NCI-H187 treated with DMSO at 0.1 percent for 48 hours (cell line): ENCODE data around the gene QSOX2.

Experiments used
- DNase-seq: peaks from one replicate; lab custom pipeline; 2025; lab: John Stamatoyannopoulos, UW

Gene QSOX2

GRCh38 chr9:136251264-136252115 is 5.9 kb upstream of the QSOX2 start:
- no peak for DNase-seq

DNA sequence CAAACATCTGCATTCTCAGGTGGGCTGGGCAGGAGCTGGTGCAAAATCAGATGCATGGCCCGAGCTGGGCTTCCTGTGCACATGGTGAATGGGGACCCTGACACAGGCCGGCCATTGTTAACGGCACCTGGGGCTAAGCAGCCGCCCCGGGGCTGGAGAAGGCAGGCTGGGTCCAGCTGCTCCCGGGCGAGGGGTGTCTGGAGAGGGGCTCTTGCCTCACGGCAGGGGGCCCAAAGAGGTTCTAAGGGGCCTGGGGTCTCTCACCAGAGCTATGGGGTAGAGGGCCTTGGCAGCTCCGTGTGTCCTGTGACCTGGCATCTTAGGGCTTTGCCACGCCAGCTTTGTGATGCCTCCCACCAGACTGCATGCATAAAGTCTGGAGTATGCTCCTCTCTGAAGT is 5.1 kb upstream of the QSOX2 start:
- no peak for DNase-seq

GRCh38 chr9:136249877-136250559 is 4.4 kb upstream of the QSOX2 start:
- no peak for DNase-seq

DNA sequence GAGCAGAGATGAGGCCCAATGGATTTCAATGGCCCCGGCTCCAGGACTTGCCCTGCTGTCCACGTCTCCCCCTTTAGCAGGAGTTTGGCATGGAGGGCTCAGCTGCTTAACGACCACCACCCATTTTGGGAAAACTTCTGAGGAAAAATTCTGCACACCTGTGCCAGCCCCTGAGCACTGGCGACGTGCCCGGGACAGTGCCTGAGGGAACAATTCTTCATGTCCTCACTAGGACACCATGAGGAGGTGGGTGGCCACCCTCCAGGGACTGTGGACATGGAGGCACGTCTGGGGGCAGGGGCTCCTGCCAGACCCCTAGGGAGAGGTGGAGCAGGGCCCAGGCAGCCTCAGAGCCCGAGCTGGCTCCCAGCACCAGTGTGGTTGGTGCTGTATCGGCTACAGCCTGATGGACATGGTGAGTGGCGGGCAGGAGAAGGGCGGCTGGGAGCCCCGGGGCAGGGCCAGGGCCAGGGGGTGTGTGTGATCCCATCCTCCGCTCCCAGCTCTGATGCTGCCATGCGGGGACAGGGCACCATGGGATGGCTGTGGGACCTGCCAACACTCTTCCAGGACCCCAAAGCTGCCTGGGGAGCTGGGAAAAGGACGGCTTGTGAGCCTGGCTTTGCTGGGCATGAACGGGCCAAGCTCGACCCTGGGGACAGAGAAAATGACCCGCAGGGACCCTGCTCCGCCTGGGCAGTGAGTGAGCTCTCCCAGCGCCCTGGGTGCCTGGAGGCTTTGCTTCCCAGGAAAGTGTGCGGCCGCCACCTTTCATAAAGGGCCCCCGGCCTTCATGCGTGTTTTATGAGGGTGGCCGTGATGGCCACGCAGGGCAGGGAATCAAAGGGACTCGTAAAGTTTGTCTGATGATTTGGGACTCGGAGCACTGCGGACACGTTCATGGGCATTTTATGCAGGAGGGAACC is 3.6 kb upstream of the QSOX2 start:
- DNase-seq = no peak

DNA sequence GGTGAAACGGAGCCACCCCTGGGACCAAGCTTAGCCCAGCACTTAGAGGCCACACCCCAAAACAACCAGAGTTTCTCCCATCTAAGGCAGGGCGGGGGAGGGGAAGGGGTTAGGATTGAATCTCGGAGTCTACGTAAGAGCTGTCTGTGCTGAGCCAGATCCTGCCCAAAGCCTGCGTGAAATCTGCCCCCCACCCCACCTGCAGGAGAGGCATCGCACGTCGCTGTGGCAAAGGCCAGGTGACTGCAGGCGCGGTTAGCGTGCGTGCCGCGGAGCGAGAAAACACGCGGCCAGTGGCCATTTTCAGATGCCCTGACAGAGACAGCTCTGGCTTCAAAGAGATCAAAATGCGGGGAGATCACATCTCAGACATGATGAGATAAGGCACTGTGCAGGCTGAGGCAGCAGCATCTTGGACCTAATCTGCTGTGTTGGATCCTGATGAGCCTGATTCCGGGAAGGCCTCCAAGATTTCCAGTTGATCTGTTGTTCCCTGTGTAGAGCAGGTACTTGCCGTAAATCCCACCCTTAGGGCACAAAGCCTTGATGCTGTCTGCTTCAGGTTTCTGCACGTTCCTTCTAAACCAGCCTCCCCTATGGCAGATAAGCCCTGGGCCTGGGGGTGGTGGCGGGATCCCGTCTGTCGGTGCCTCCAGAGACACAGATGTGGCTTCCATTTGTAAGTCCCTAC is 2.5 kb upstream of the QSOX2 start:
- DNase-seq = no peak

- DNase-seq = no peak
Measured at GRCh38 chr9:136247551-136247916, 1.9 kb upstream of the QSOX2 start.

GRCh38 chr9:136246849-136247550 is 1.4 kb upstream of the QSOX2 start:
- no peak for DNase-seq

DNA sequence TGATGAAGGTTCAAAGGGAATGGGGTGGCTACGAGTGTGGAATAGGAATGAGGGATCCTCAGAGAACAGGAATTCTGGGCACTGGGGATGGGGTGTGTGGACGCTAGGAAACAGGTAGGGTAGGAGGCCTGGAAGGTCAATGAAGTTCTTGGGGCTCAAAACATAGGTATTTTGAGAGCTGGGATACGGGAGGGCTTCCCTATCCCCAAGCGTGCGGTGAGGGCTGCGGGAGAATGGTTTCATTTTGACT is 718 bp downstream of the QSOX2 start:
- no peak for DNase-seq

- no peak for DNase-seq
Measured at GRCh38 chr9:136244122-136244968, 1.3 kb downstream of the QSOX2 start.

DNA sequence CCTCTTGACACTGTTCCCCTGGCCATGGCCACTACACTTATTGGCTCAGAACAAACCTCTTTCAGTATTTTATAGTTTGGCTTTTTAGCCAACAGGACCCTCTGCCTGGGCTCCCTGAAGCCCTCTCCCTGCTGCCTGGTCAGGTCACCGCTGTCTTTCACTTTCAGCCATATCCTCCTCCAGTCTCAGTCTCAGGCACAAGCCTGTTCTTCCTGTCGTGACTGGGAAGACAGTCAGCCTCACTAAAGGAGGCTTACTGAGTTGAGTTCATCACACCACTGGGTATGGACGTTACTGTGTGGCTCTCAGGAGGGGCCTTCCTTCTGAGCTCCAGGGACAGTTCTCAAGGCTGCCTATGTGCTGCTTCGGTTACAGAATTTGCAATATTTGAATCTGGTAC is 2.0 kb downstream of the QSOX2 start:
- no peak for DNase-seq

DNA sequence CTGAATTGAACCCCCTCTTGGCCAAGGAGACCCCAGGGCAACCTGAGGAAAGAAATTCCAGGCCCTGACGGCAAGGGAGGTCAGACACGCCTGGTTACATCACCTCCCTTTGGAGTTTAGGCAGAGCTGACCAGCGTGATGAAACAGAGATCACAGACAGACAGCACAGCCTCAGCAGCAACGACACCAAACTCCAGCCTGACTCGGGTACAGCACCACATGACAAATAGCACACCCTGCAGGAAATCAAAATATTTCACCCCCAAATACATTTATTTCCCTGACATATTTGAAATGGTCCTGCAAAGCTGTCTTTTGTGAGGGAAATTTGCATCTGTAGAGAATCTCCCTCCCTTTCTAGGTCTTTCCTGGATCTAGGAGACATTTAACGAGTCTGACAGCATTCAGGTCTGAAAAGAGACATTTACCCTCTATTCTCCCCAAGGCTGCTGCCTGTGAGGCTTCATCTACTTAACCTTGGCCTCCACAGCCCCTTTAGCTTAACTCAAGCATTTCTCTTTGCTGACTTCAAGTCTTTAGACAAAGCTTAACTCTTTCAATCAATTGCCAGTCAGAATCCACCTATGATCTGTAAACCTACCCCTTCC is 2.6 kb downstream of the QSOX2 start:
- no peak for DNase-seq

- no peak for DNase-seq
Measured at GRCh38 chr9:136242248-136242647, 3.4 kb downstream of the QSOX2 start.

- DNase-seq = no peak
Measured at GRCh38 chr9:136241542-136241941, 4.1 kb downstream of the QSOX2 start.

- no peak for DNase-seq
Measured at GRCh38 chr9:136240941-136241340, 4.7 kb downstream of the QSOX2 start.

DNA sequence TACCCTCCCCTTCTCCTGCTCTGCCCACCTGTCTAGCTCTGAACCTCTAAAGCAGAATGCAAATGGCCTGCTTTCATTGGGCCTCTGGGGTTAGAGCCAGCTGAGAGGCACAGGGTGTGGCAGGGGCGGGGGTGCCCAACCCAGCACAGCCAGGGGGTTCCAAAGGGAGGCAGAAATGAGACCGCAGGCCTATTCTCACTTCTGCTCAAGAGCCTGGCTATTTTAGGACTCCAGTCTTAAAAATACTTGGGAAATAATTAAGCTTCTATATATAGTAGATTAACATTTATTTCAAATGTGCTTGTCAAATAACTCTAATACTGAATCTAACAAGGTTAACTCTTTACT is 5.7 kb downstream of the QSOX2 start:
- peak; percentile 19 for DNase-seq

DNA sequence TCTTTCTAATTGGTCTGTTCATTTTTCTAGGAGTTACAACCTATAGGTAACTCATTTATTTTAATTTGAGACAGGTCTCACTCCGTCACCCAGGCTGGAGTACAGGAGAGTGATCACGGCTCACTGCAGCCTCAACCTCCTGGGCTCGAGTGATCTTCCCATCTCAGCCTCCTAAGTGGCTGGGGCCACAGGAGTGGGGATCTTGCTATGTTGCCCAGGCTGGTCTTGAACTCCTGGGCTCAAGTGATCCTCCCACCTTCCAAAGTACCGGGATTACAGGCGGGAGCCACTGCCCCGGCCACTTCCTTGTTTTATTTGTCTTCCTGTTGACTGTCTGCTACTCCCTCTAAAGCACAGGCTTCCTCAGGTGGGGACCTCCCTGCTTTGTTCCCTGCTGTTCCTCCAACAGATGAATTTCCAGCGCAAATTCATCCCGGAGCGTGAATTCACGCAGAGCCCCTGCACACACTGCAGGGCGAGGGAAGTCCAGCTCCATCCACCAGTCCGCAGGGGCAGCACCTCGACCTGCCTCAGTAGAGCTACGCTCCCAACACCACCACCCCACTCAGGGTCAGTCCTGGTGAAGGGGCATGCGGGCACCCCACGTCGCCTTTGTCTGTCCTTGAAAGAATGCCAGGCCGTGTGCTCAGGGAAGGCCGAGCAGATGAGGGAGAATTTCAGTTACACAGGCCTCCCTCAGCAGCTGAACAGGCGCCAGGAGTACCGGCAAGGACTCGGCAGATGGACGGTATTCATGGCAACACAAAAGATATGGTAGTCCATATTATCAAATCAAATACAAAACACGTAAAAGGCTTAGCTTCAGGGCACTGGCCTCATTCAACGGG is 6.3 kb downstream of the QSOX2 start:
- no peak for DNase-seq

DNA sequence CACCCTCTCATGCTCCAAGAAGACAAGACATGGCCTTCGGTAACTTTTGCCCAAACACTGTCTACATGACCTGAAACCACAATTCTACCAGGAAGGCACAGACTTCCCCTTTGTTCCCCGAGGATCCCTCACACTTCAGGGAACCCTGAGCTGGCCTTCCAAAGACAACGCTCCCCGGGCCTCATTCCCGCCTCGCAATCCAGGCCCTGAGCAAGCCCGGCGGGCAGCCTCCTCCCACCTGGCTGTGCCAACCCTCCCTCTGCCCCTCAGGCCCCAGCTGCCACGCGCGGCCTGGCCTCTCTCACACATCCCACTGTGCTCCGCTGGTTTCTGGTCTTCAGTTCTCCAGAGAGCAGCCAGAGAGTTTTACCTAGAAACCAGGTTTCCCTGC is 7.3 kb downstream of the QSOX2 start:
- DNase-seq = no peak

DNA sequence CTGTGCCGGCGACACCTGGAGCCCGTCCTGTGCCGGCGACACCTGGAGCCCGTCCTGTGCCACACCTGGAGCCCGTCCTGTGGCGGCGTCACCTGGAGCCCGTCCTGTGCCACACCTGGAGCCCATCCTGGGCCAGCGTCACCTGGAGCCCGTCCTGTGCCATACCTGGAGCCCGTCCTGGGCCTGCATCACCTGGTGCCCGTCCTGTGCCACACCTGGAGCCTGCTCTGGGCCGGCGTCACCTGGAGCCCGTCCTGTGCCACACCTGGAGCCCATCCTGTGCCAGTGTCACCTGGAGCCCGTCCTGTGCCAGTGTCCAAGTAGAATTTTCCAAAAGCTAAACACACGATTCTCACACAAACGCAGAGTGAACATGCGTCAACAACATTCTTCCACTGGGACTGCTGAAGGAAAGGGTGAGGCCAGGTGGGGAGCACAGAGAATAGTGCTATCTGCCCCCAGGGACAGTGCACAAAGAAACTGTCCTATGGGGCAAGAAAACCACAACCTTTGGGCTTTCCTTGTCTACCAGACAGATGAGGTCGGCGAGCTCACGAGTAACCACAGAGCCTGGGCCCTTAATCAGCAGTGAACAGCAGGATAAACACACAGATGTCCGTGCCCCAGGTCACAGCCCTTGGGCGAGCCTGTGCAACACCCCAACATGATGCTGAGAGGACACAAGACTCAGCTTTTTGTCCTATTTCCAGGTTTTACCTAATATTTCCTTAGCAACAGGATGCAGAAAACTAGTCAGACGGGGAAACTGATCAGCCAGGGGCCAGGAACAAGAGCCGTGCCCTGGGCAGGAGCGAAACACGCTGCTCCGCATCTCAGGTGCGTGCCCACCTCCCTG is 7.9 kb downstream of the QSOX2 start:
- DNase-seq = no peak
